Activated naive CD8-positive, alpha-beta T cell (primary cell): ENCODE measurements around the gene ZNG1A.
A peak's percentile ranks its signal among the peaks of the same experiment; 100 is the strongest.
"Not testable (repeated sequence)": the region's sequence is repeated elsewhere in the genome, so short reads cannot be mapped to it uniquely, and the experiment has no call there.

Source experiments
- H3K27ac Mint-ChIP-seq: one replicate; pipeline ENCODE4 v1.8.0; 2021; ENCODE audit warnings: mixed read lengths
- H3K27me3 Mint-ChIP-seq: one replicate; pipeline ENCODE4 v1.8.0; 2021; ENCODE audit warnings: mixed read lengths
- H3K36me3 Mint-ChIP-seq: one replicate; pipeline ENCODE4 v1.8.0; 2021; ENCODE audit warnings: mixed read lengths
- H3K4me1 Mint-ChIP-seq: one replicate; pipeline ENCODE4 v1.8.0; 2021; ENCODE audit warnings: low read depth, mixed read lengths
- H3K4me3 Mint-ChIP-seq: one replicate; pipeline ENCODE4 v1.8.0; 2021; ENCODE audit warnings: mild to moderate bottlenecking, mixed read lengths
- H3K9me3 Mint-ChIP-seq: one replicate; pipeline ENCODE4 v1.8.0; 2021; ENCODE audit warnings: low read depth, mixed read lengths

ZNG1A gene

GRCh38 chr9:88396-89037, 90.3 kb downstream of the ZNG1A start:
- not testable (repeated sequence) for H3K36me3 Mint-ChIP-seq, H3K27ac Mint-ChIP-seq, H3K4me3 Mint-ChIP-seq, H3K9me3 Mint-ChIP-seq, H3K4me1 Mint-ChIP-seq, H3K27me3 Mint-ChIP-seq

- not testable (repeated sequence) for H3K27ac Mint-ChIP-seq, H3K9me3 Mint-ChIP-seq, H3K4me3 Mint-ChIP-seq, H3K4me1 Mint-ChIP-seq, H3K27me3 Mint-ChIP-seq, H3K36me3 Mint-ChIP-seq
These were observed 91.0 kb downstream of the ZNG1A start for GRCh38 chr9:87860-88259.

- not testable (repeated sequence) for H3K27ac Mint-ChIP-seq, H3K9me3 Mint-ChIP-seq, H3K27me3 Mint-ChIP-seq, H3K36me3 Mint-ChIP-seq, H3K4me1 Mint-ChIP-seq, H3K4me3 Mint-ChIP-seq
These were observed 91.8 kb downstream of the ZNG1A start for GRCh38 chr9:87105-87504.

DNA sequence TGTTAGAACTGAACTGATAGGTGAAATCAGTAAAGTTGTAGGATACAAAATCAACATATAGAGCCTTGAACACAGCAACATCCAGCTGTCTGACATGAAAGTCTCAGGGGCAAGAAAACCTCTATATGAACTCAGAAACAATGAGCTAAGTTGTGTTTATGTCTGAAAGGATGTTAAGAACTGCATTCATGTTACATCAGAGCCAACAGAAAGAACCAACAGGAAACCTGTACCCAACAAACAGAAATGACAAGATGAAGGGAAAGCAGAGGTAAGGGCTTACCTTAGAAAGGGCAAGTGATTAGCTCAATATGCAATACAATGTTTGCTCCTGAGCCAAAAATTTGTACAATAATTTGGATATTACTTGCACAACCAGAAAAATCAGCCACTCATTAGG, 92.2 kb downstream of the ZNG1A start:
- H3K27me3 Mint-ChIP-seq, H3K4me3 Mint-ChIP-seq, H3K4me1 Mint-ChIP-seq, H3K36me3 Mint-ChIP-seq, H3K27ac Mint-ChIP-seq, H3K9me3 Mint-ChIP-seq: not testable (repeated sequence)

- H3K36me3 Mint-ChIP-seq, H3K27me3 Mint-ChIP-seq, H3K27ac Mint-ChIP-seq, H3K9me3 Mint-ChIP-seq, H3K4me3 Mint-ChIP-seq, H3K4me1 Mint-ChIP-seq: not testable (repeated sequence)
These were observed 95.7 kb downstream of the ZNG1A start for GRCh38 chr9:82932-83689.

- not testable (repeated sequence) for H3K36me3 Mint-ChIP-seq, H3K4me3 Mint-ChIP-seq, H3K4me1 Mint-ChIP-seq, H3K27ac Mint-ChIP-seq, H3K9me3 Mint-ChIP-seq, H3K27me3 Mint-ChIP-seq
These were observed 100.5 kb downstream of the ZNG1A start for GRCh38 chr9:78333-78732.

GRCh38 chr9:76389-76788, 102.5 kb downstream of the ZNG1A start:
- not testable (repeated sequence) for H3K9me3 Mint-ChIP-seq, H3K27me3 Mint-ChIP-seq, H3K4me1 Mint-ChIP-seq, H3K36me3 Mint-ChIP-seq, H3K4me3 Mint-ChIP-seq, H3K27ac Mint-ChIP-seq

DNA sequence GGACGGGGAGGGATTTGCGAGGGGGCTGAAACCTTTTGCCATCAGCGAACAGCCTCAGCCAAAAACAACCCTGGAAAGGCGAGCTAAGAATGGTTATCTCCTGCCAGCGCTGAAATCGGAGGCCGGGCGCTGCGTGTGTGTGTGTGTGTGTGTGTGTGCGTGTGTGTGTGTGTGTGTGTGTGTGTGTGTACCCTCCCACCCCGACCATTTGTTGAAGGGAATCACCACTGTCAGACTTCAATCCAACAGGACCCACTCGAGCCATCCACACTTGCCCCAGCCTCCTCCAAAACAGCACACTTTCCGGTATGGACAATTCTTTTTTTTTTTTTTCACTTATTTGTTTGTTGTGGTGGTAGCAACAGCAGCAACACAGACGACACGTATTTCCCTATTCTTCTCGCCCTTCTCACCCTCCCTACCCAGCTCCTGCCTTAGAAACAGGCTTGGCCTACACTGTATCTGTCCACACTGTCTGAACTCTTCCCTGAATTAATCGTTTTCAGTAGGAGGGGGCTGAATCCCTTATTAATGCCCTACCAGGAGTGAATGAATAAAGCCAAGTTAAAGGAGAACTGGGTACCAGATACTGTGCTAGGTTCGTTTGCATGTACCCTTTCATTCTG, 104.8 kb downstream of the ZNG1A start:
- not testable (repeated sequence) for H3K9me3 Mint-ChIP-seq, H3K27ac Mint-ChIP-seq, H3K4me1 Mint-ChIP-seq, H3K27me3 Mint-ChIP-seq, H3K36me3 Mint-ChIP-seq
- H3K4me3 Mint-ChIP-seq: peak overlapping the region; percentile 72

DNA sequence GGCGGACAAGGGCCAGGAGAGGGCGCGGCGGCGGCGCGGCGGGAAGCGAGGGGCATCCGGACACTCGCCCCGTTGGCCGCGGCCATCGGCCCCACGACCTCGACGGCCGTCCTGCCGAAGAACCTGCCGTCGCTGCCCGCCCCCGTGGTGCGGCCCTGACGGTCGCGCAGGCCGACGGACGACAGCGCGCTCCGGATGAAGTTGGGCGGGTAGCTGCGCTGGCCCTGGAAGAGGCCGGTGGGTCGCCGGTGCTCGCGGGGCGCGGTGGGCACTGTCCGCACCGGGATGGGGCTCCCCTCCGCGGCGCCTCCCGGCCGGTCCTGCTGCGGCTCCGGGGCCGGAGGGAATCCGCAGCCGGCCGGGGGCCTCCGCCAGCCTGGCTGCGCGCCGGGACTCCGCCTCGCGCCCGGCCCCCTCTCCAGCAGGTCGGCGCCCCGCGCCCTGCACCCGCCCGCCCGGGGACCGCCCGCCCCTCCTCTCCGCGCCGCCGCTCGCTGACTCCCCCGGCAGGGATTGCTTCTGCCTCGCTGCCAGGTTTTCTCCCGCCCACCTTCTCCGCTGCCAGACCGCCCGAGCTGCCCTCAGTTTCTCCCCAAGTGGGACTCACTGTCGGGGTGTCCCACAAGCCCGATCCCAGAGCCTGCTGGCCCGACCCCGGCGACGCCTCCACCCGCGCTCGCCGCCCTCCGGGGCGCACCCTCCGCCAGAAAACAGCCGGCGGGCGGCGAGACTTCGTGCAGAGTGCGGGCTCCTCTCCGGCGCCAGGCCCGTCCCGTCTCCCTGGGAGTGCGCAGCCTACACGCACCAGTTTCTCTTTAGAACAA, 105.6 kb downstream of the ZNG1A start:
- H3K36me3 Mint-ChIP-seq, H3K27ac Mint-ChIP-seq, H3K4me1 Mint-ChIP-seq, H3K27me3 Mint-ChIP-seq, H3K9me3 Mint-ChIP-seq: not testable (repeated sequence)
- H3K4me3 Mint-ChIP-seq: peak overlapping the region; percentile 65
